ENCODE measurements around the gene TIAM1. TPM values are rescaled to one million over a fixed set of nuclear protein-coding genes. Genes with fewer than 3 reads are reported as not detected.

The TIAM1 gene
- total RNA-seq, 2 donors from 2014 or later, result 4.5 to 15.2 TPM

GRCh38 chr21:31119199-31119598 lies 224.9 kb downstream of the TIAM1 start:
- no peaks in the 10 kb centered on the region for H3K27me3 ChIP-seq (replicated peaks; ENCODE audit: insufficient read depth)

GRCh38 chr21:31117128-31117916 lies 226.7 kb downstream of the TIAM1 start:
- Histone ChIP-seq H3K4me1 (ENCODE audit: control insufficient read depth in 1 of 2, low read depth in 2 of 2) (no peaks in the 10 kb centered on the region), H3K27ac (no peak overlapping the region), H3K9me3 (no peaks in the 10 kb centered on the region), H3K27me3 (replicated peaks; ENCODE audit: insufficient read depth) (no peaks in the 10 kb centered on the region), H3K4me3 (no peak overlapping the region), H3K36me3 (no peaks in the 10 kb centered on the region)
- TF ChIP-seq CTCF (IDR thresholded peaks at IDR 0.05), result no peak
- DNase-seq (ENCODE audit: low spot score) (no peak), ATAC-seq (ENCODE audit: insufficient number of reproducible peaks, low FRiP score, low read depth) (no peak)

More at GRCh38 chr21:31119199-31119598, 224.9 kb downstream of the TIAM1 start:
- ATAC-seq (ENCODE audit: insufficient number of reproducible peaks, low FRiP score, low read depth) (no peak), DNase-seq (ENCODE audit: low spot score) (no peak)
- Histone ChIP-seq H3K27ac (no peak overlapping the region), H3K4me1 (ENCODE audit: control insufficient read depth in 1 of 2, low read depth in 2 of 2) (peaks cover 0 to 5% of the 10 kb centered on the region in 2 donors), H3K9me3 (no peaks in the 10 kb centered on the region), H3K36me3 (no peaks in the 10 kb centered on the region), H3K4me3 (no peak overlapping the region)
- no peak for TF ChIP-seq CTCF (IDR thresholded peaks at IDR 0.05)

- Histone ChIP-seq H3K9me3 (no peaks in the 10 kb centered on the region), H3K4me3 (no peak overlapping the region), H3K27me3 (replicated peaks; ENCODE audit: insufficient read depth) (no peaks in the 10 kb centered on the region), H3K36me3 (no peaks in the 10 kb centered on the region), H3K4me1 (ENCODE audit: control insufficient read depth in 1 of 2, low read depth in 2 of 2) (no peaks in the 10 kb centered on the region), H3K27ac (no peak overlapping the region)
- TF ChIP-seq CTCF (IDR thresholded peaks at IDR 0.05), result no peak
- DNase-seq (ENCODE audit: low spot score) (no peak), ATAC-seq (ENCODE audit: insufficient number of reproducible peaks, low FRiP score, low read depth) (no peak)
Observed at GRCh38 chr21:31115249-31115648, 228.8 kb downstream of the TIAM1 start.

- Histone ChIP-seq H3K27me3 (replicated peaks; ENCODE audit: insufficient read depth) (no peaks in the 10 kb centered on the region), H3K4me1 (ENCODE audit: control insufficient read depth in 1 of 2, low read depth in 2 of 2) (peaks cover 0 to 3% of the 10 kb centered on the region in 2 donors), H3K36me3 (no peaks in the 10 kb centered on the region), H3K4me3 (no peak overlapping the region), H3K27ac (no peak overlapping the region), H3K9me3 (no peaks in the 10 kb centered on the region)
- no peak for TF ChIP-seq CTCF (IDR thresholded peaks at IDR 0.05)
- no peak for ATAC-seq (ENCODE audit: insufficient number of reproducible peaks, low FRiP score, low read depth)
- no peak for DNase-seq (ENCODE audit: low spot score)
Observed at GRCh38 chr21:31111093-31111492, 233.0 kb downstream of the TIAM1 start.

- ATAC-seq (ENCODE audit: insufficient number of reproducible peaks, low FRiP score, low read depth) (no peak), DNase-seq (ENCODE audit: low spot score) (no peak)
- Histone ChIP-seq H3K27me3 (replicated peaks; ENCODE audit: insufficient read depth) (no peaks in the 10 kb centered on the region), H3K4me1 (ENCODE audit: control insufficient read depth in 1 of 2, low read depth in 2 of 2) (peaks cover 0 to 3% of the 10 kb centered on the region in 2 donors), H3K4me3 (no peak overlapping the region), H3K27ac (no peak overlapping the region), H3K36me3 (no peaks in the 10 kb centered on the region), H3K9me3 (no peaks in the 10 kb centered on the region)
- TF ChIP-seq CTCF (IDR thresholded peaks at IDR 0.05), result no peak
Observed at GRCh38 chr21:31110430-31110829, 233.6 kb downstream of the TIAM1 start.

Data from thoracic aorta (tissue), 2 donors.